ACC112 (cell line): ENCODE measurements around the gene ARL5B.
"Not testable (repeated sequence)": the region's sequence is repeated elsewhere in the genome, so short reads cannot be mapped to it uniquely, and the experiment has no call there.

Source experiments
- H2AFZ ChIP-seq: fragments of 200-600 bp; sonication (generic); one replicate; pipeline ENCODE4 v1.6.0; 2017; ENCODE audit warnings: antibody characterized with exemption, low read length; ENCODE audit not compliant: unreplicated experiment
- H3K27ac ChIP-seq: fragments of 200-600 bp; sonication (generic); 2 replicates; pipeline ENCODE4 v1.5.1; 2014; ENCODE audit warnings: low read depth, mild to moderate bottlenecking, antibody characterized with exemption, low read length, moderate library complexity
- H3K27me3 ChIP-seq: fragments of 200-600 bp; sonication (generic); 2 replicates; pipeline ENCODE4 v1.6.1; 2014; ENCODE audit warnings: mild to moderate bottlenecking, antibody characterized with exemption, low read length, moderate library complexity, mixed read lengths; ENCODE audit not compliant: insufficient read depth
- H3K36me3 ChIP-seq: fragments of 200-600 bp; sonication (generic); 2 replicates; pipeline ENCODE4 v1.6.1; 2016; ENCODE audit warnings: mild to moderate bottlenecking, antibody characterized with exemption, low read length, moderate library complexity, mixed read lengths; ENCODE audit not compliant: insufficient read depth
- H3K4me1 ChIP-seq: fragments of 200-600 bp; sonication (generic); one replicate; pipeline ENCODE4 v1.6.1; 2016; ENCODE audit warnings: low read length, mixed read lengths; ENCODE audit not compliant: insufficient read depth, unreplicated experiment, control insufficient read depth
- H3K4me3 ChIP-seq: fragments of 200-600 bp; sonication (generic); 2 replicates; pipeline ENCODE4 v1.5.1; 2014; ENCODE audit warnings: mild to moderate bottlenecking, low read depth, low read length
- H3K79me2 ChIP-seq: fragments of 200-600 bp; sonication (generic); one replicate; pipeline ENCODE4 v1.6.0; 2016; ENCODE audit warnings: low read length; ENCODE audit not compliant: control insufficient read depth, unreplicated experiment, insufficient read depth

ARL5B gene

GRCh38 chr10:18659125-18659818 is at the start of gene ARL5B:
Gene ARL5B, plus strand, starts transcription at chr10:18659431. Its CDS starts 207 bp downstream, at chr10:18659638.
- Histone ChIP-seq H3K4me1 (peaks cover 18% of the 10 kb centered on the region), H3K27ac (peak within 1 kb of the TSS; percentile 96), H3K36me3 (peaks cover 3% of the 10 kb centered on the region; the same call in 1 of the 2 replicates), H3K4me3 (peak within 1 kb of the TSS; percentile 90), H3K27me3 (no peaks in the 10 kb centered on the region), H3K79me2 (peaks cover 58% of the 10 kb centered on the region), H2AFZ (peak within 1 kb of the TSS; percentile 45)

DNA sequence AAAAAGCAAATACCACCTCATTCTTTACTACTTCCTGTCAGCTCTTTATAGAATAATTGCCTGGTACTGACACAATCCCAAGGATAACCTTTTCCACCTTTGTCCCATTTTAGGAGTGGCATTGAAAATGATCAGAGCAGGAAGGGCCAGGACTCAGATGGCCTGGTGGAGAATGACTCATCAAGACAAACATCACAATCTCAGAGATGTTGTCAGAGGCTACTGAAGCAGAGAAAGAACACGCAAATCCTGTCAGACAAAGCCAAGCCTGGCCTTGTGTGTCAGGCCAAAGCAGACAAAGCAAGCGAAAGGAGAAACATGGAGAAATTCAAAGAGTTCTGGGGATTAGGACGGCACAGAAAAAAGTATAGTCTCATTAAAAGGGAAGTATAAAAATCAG is 48.7 kb upstream of the ARL5B start:
- Histone ChIP-seq H3K27ac (peak overlapping the region; percentile 89), H2AFZ (peak overlapping the region; percentile 84), H3K36me3 (peaks cover 7% of the 10 kb centered on the region; the same call in 1 of the 2 replicates), H3K4me1 (peaks cover 50% of the 10 kb centered on the region), H3K4me3 (no peak overlapping the region), H3K79me2 (no peaks in the 10 kb centered on the region), H3K27me3 (no peaks in the 10 kb centered on the region)

GRCh38 chr10:18611168-18611567 is 48.1 kb upstream of the ARL5B start:
- Histone ChIP-seq H3K4me3 (no peak overlapping the region), H3K27ac (peak overlapping the region; percentile 89), H3K36me3 (peaks cover 6% of the 10 kb centered on the region; the same call in 1 of the 2 replicates), H3K27me3 (no peaks in the 10 kb centered on the region), H3K79me2 (no peaks in the 10 kb centered on the region), H3K4me1 (peaks cover 50% of the 10 kb centered on the region), H2AFZ (no peak overlapping the region)

- peaks cover 4% of the 10 kb centered on the region; the same call in 1 of the 2 replicates for H3K36me3 ChIP-seq
- H2AFZ ChIP-seq, result no peak overlapping the region
- H3K27me3 ChIP-seq, result no peaks in the 10 kb centered on the region
- peaks cover 17% of the 10 kb centered on the region for H3K4me1 ChIP-seq
- H3K27ac ChIP-seq, result no peak overlapping the region
- no peaks in the 10 kb centered on the region for H3K79me2 ChIP-seq
- no peak overlapping the region for H3K4me3 ChIP-seq
These were observed 43.6 kb upstream of the ARL5B start for GRCh38 chr10:18615618-18616017.

DNA sequence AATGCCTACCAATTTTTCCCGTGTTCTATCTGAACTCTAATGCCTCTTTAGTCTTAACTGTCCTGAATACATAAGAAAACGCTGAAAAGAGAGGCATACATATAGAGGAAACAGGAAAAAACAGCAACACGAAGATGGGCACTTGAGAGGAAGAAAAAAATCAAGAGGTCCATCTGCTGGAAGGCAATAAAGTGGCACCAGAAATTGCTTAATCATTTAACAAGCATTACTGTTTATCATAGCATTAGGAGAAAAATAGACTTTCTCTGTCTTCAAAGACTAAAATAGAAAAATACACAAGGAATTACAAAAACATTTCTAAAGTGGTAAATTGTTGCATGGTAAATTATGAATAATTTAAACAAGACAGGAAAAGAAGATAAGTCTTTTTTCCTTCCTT is 42.9 kb upstream of the ARL5B start:
- Histone ChIP-seq H3K4me3 (no peak overlapping the region), H3K27me3 (no peaks in the 10 kb centered on the region), H3K36me3 (peaks cover 4% of the 10 kb centered on the region; the same call in 1 of the 2 replicates), H3K4me1 (peaks cover 13% of the 10 kb centered on the region), H3K79me2 (no peaks in the 10 kb centered on the region), H2AFZ (peak overlapping the region; percentile 81), H3K27ac (0 out of 2 replicates have a peak overlapping the region, but pooled peaks have one; percentile 18)

DNA sequence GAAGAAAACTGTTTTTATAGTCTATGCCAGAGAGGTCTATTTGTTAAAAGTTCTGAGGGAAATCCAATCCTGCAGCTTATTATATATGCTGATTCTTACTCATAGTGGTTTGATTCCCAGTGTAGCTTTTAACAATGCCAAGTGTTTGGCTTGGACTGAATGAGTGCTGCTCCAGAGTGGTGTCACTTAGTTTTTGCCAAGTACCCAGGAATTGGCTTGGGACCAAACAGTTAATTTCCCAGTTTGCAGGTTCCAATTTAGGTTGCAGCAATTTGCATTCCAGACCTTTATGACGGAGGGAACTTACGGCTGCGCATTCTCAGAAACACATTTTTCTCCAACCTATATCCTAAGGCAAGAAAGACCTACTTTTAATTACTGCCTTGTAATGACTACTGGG is 40.2 kb upstream of the ARL5B start:
- H3K27me3 ChIP-seq, result no peaks in the 10 kb centered on the region
- no peaks in the 10 kb centered on the region for H3K79me2 ChIP-seq
- H3K4me3 ChIP-seq, result no peak overlapping the region
- no peak overlapping the region for H2AFZ ChIP-seq
- peaks cover 13% of the 10 kb centered on the region for H3K4me1 ChIP-seq
- no peak overlapping the region for H3K27ac ChIP-seq
- no peaks in the 10 kb centered on the region for H3K36me3 ChIP-seq

DNA sequence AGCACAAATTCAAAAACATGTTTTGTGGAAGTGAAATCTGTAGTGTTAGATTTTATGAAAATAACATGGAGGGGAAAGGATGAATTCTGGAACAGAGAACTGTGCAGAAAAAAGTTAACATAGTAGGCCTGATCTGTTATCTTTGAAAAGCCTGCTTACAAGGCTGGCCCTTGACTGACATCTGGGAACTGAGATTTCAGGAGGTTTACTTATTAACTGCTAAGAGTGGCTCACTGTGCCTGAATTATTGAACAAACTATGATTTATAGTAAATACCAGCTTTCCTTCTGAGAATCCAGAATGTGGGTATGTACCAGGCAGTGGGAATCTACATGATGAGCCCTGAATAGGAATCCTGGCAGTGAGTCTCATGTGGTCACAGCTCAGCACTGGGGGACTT is 38.4 kb upstream of the ARL5B start:
- H3K4me1 ChIP-seq, result peaks cover 9% of the 10 kb centered on the region
- no peaks in the 10 kb centered on the region for H3K36me3 ChIP-seq
- H3K27me3 ChIP-seq, result no peaks in the 10 kb centered on the region
- H3K27ac ChIP-seq, result no peak overlapping the region
- no peaks in the 10 kb centered on the region for H3K79me2 ChIP-seq
- H2AFZ ChIP-seq, result no peak overlapping the region
- no peak overlapping the region for H3K4me3 ChIP-seq

- H3K36me3 ChIP-seq, H3K27me3 ChIP-seq, H3K79me2 ChIP-seq, H3K4me1 ChIP-seq, H3K27ac ChIP-seq, H3K4me3 ChIP-seq, H2AFZ ChIP-seq: not testable (repeated sequence)
These were observed 35.6 kb upstream of the ARL5B start for GRCh38 chr10:18623671-18624070.

DNA sequence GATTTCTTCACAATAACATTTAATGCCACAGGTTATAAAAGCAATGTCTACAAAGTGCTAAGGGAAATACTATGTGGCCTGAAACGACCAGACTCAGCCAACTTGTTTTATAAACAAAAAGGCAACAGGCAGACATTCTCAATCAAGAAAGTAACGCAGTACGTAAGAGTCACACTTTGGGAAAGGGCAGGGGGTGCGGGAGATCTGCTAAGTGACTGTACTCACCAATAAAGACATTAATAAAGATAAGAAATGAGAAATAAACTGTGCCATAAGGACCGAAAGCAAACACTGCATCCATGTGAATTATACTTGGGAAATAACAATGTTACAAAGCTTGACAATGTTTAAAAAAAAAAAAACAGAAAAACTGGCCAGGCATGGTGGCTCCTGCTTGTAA is 33.3 kb upstream of the ARL5B start:
- Histone ChIP-seq H3K4me1 (peaks cover 8% of the 10 kb centered on the region), H2AFZ (no peak overlapping the region), H3K79me2 (no peaks in the 10 kb centered on the region), H3K27ac (no peak overlapping the region), H3K4me3 (no peak overlapping the region), H3K36me3 (no peaks in the 10 kb centered on the region), H3K27me3 (no peaks in the 10 kb centered on the region)

DNA sequence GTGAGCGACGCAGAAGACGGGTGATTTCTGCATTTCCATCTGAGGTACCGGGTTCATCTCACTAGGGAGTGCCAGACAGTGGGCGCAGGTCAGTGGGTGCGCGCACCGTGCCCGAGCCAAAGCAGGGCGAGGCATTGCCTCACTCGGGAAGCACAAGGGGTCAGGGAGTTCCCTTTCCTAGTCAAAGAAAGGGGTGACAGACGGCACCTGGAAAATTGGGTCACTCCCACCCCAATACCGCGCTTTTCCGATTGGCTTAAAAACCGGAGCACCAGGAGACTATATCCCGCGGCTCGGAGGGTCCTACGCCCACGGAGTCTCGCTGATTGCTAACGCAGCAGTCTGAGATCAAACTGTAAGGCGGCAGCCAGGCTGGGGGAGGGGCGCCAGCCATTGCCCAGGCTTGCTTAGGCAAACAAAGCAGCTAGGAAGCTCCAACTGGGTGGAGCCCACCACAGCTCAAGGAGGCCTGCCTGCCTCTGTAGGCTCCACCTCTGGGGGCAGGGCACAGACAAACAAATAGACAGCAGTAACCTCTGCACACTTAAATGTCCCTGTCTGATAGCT is 31.7 kb upstream of the ARL5B start:
- not testable (repeated sequence) for H3K79me2 ChIP-seq
- peak overlapping the region; percentile 71 for H3K4me3 ChIP-seq

DNA sequence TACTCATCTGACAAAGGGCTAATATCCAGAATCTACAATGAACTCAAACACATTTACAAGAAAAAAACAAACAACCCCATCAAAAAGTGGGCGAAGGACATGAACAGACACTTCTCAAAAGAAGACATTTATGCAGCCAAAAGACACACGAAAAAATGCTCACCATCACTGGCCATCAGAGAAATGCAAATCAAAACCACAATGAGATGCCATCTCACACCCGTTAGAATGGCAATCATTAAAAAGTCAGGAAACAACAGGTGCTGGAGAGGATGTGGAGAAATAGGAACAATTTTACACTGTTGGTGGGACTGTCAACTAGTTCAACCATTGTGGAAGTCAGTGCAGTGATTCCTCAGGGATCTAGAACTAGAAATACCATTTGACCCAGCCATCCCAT is 26.7 kb upstream of the ARL5B start:
- H3K27ac ChIP-seq, H3K4me1 ChIP-seq, H3K4me3 ChIP-seq, H3K36me3 ChIP-seq, H2AFZ ChIP-seq, H3K27me3 ChIP-seq, H3K79me2 ChIP-seq: not testable (repeated sequence)

More for the DNA sequence above, 31.7 kb upstream of the ARL5B start:
- H3K36me3 ChIP-seq, H3K27ac ChIP-seq, H3K4me1 ChIP-seq, H3K27me3 ChIP-seq: not testable (repeated sequence)
- H2AFZ ChIP-seq, result peak overlapping the region; percentile 30
